Cardiac fibroblast (primary cell): Measurements from ENCODE around the gene DYNC1LI1.

Experiments
- DNase-seq, 2 donors: peaks; one replicate each; pipeline versions ENCODE4 v3.0.0 to v3.0.0-alpha.2; 2010; ENCODE audit warnings: low read depth in 2 of 2
- H3K4me3 ChIP-seq, 2 donors: replicated peaks in 1 of 2; 1 replicate in 1 of 2; 2 replicates in 1 of 2; pipeline ENCODE4 v1.5.1; 2011; ENCODE audit warnings: low read depth in 2 of 2, low read length in 2 of 2, mild to moderate bottlenecking in 2 of 2, moderate library complexity in 1 of 2
- CTCF ChIP-seq: IDR thresholded peaks from one replicate; pipeline ENCODE4 v1.5.1; 2011; ENCODE audit warnings: low read depth, mild to moderate bottlenecking, low read length, inconsistent platforms

The DYNC1LI1 gene

DNA sequence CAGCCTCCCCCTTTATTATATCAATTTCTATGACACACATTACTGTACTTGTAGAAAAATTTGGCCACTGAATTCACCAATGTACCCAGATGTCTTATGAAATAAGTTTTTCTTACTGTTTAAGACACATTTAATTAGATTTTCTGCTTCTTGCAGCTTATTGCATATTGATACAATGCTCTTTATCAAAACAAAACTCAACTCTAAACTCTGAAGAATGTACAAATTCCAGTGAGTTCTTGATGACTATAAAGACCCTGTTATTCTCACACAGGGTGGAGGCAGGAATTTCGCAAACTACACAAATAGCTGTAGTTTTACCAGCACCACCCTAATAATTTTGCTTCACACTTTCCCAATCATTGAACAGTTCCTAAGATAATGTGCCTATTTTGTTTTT is 90.1 kb downstream of the DYNC1LI1 start:
- TF ChIP-seq CTCF, result no peak
- peak; percentile 48 to 51 for DNase-seq
- H3K4me3 ChIP-seq, result no peak overlapping the region
